ENCODE measurements around the gene DTNBP1.

DTNBP1 gene

DNA sequence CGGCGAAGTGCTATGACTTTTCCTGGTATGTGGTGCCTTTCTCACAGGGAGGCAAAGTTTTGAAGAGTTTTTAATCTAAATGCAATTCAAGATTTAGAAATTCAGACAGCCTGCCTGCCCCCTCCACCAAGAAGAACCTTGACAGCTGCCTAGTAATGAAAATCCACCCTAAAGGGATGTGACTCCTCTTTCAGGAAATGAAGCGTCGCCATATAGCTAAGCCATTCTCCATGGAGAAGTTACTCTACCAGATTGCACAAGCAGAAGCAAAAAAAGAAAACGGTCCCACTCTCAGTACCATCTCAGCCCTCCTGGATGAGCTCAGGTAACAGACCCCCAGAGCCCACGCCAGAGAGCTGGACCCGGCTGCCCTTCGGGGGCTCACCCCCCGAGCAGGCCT is 150.1 kb downstream of the DTNBP1 start:
- Histone ChIP-seq H3K36me3 (ENCODE audit: control insufficient read depth, insufficient read depth, low read length) (peaks cover 32% of the 10 kb centered on the region), H3K4me1 (ENCODE audit: control insufficient read depth, insufficient read depth, low read length) (no peaks in the 10 kb centered on the region), H3K4me3 (ENCODE audit: low read length) (no peak overlapping the region), H3K9me3 (ENCODE audit: control insufficient read depth, low read length) (no peaks in the 10 kb centered on the region), H3K9ac (ENCODE audit: low read length) (no peak overlapping the region), H3K27me3 (ENCODE audit: control insufficient read depth, insufficient read depth, low read length) (no peaks in the 10 kb centered on the region)

DNA sequence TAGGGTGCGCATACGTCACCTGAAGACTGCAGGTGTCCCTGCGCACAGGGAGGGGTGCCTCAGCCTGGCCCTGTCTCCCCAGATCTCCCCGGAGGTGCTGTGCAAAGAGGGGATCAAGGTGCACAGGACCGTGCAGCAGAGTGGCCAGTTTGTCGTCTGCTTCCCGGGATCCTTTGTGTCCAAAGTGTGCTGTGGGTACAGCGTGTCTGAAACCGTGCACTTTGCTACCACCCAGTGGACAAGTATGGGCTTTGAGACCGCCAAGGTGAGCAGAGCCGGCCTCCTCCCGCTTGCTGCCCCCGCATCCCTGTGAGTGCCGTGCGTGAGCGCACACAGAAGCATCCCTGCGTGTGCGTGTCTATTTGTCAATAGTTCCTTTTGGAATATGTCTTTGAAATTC is 150.7 kb downstream of the DTNBP1 start:
- Histone ChIP-seq H3K36me3 (ENCODE audit: control insufficient read depth, insufficient read depth, low read length) (peaks cover 32% of the 10 kb centered on the region), H3K9ac (ENCODE audit: low read length) (no peak overlapping the region)

DNA sequence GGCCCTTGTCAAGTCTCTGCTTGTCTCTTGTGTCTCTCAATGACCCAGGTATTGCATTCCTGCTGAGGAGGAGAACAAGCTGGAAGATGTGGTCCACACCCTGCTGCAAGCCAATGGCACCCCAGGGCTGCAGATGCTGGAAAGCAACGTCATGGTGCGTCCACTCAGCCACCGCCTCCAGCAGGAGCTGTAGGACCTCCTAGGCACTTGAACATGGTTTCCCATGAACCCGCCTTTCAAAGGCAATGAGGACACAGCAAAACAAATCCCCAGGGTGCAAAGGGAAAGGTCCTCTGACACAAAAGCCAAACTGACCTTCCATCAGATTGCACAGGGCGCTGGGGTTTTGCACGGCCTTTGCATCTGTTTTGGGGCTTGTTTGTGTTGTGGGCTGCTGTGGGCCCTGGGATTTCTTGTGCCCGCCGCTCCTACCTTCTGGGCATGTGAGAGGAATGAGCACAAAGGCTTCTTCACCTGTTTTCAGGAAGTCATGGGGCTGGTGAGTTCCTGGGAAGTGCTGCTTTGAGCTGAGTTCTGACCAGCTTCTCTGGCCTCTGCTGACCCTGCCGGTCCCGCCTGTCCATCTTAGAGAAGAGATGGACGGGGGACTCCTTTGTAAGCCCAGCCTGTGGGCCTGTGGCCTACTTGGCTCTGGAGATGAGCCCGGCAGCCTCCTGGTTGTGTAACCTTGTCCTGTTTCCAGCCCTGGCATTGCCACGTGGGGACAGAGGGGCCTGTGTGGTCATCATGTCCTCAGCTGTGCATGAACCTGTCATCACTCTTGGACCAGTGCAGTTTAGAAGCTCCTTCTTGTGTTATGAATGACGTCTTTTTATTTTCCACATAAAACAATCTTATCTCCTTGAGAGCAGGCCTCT is 151.3 kb downstream of the DTNBP1 start:
- Histone ChIP-seq H3K4me3 (ENCODE audit: low read length) (no peak overlapping the region), H3K27me3 (ENCODE audit: control insufficient read depth, insufficient read depth, low read length) (no peaks in the 10 kb centered on the region), H3K9ac (ENCODE audit: low read length) (no peak overlapping the region), H3K9me3 (ENCODE audit: control insufficient read depth, low read length) (no peaks in the 10 kb centered on the region), H3K4me1 (ENCODE audit: control insufficient read depth, insufficient read depth, low read length) (no peaks in the 10 kb centered on the region), H3K36me3 (ENCODE audit: control insufficient read depth, insufficient read depth, low read length) (peaks cover 32% of the 10 kb centered on the region)

More for the DNA sequence above, 150.7 kb downstream of the DTNBP1 start:
- Histone ChIP-seq H3K9me3 (ENCODE audit: control insufficient read depth, low read length) (no peaks in the 10 kb centered on the region), H3K4me1 (ENCODE audit: control insufficient read depth, insufficient read depth, low read length) (no peaks in the 10 kb centered on the region), H3K4me3 (ENCODE audit: low read length) (no peak overlapping the region), H3K27me3 (ENCODE audit: control insufficient read depth, insufficient read depth, low read length) (no peaks in the 10 kb centered on the region)

DNA sequence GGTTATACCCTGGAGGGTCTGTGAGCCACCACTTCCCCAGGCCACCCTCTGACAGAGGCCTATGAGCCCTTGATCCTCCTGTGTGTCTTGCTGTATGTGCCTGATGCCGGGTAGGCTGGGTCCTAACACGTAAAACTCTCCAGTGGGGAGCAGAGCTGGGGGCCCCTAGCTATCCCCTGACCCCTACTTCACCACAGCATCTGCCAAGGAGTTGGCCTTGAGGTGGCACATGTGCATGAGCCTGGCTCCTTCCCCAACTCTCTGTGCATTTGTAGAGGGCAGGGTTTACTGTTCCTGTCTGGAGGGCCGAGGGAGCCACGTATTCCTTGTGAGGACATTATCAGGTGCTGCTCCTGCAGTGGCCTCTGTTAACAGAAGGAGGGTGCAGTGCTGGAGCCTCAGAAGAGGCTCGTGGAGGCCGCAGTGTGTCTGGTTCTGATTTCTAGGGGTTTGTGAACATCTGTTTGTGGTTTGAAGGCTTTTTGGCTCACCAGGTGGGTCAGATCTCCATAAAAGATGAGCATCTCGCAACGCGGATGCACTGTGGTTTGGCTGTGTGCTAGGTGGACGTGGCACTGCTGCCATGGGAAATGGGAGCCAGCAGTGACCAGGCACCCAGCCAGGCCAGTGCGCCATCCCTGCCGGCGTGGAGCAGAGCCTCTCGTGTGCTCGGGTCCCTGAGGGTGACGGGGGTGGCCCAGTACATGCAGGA is 152.1 kb downstream of the DTNBP1 start:
- Histone ChIP-seq H3K36me3 (ENCODE audit: control insufficient read depth, insufficient read depth, low read length) (peaks cover 29% of the 10 kb centered on the region), H3K4me3 (ENCODE audit: low read length) (no peak overlapping the region), H3K27me3 (ENCODE audit: control insufficient read depth, insufficient read depth, low read length) (no peaks in the 10 kb centered on the region), H3K4me1 (ENCODE audit: control insufficient read depth, insufficient read depth, low read length) (no peaks in the 10 kb centered on the region), H3K9me3 (ENCODE audit: control insufficient read depth, low read length) (no peaks in the 10 kb centered on the region), H3K9ac (ENCODE audit: low read length) (no peak overlapping the region)

DNA sequence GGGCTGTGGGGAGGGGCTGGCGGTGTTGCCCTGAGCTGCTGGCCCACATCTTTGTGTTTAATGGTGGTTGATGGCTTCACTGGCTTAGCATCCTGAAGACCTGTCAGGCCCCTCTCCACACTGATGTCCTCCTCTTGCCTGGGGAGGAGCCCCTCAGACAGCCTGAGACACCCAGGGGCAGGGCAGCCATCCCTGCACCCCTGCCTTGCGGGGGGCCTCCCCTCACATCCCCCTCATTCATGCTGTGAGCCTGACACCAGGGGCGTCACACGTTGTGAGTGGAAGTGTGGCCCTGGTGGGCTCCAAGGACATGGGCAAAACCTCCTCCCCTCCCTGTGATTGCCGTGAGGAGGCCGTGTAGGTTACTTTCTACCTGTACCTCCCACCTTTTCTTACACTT is 152.7 kb downstream of the DTNBP1 start:
- Histone ChIP-seq H3K27me3 (ENCODE audit: control insufficient read depth, insufficient read depth, low read length) (no peaks in the 10 kb centered on the region), H3K4me1 (ENCODE audit: control insufficient read depth, insufficient read depth, low read length) (no peaks in the 10 kb centered on the region), H3K36me3 (ENCODE audit: control insufficient read depth, insufficient read depth, low read length) (peaks cover 30% of the 10 kb centered on the region), H3K9me3 (ENCODE audit: control insufficient read depth, low read length) (no peaks in the 10 kb centered on the region), H3K9ac (ENCODE audit: low read length) (no peak overlapping the region), H3K4me3 (ENCODE audit: low read length) (no peak overlapping the region)

DNA sequence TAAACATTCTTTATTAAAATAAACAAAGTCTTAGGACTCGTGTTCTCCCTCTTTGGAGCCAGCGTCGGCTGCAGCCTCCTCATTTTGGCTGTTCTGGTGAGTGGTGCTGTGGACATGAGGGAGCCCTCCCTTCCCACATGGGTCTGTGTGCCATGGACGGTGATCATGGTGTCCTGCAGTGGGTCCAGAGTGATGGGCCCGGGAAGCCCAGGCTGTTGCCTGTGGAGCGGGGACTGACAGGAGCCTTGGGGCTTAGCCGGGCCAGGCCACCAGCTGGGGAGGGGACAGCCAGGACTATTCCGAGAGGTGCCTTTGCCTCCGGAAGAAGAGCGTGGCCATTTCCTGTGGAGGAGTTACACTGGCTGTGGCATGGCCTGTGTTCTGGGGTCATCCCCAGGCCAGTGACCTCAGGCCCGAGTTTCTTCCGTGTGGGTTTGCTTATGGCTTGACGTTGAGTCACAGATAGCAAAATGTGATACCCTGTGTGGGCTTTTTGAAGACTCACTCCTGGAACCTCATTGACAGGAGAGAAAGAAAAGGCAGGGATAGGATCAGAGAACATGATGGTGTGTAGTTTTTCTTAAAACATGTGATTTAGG is 153.4 kb downstream of the DTNBP1 start:
- Histone ChIP-seq H3K4me1 (ENCODE audit: control insufficient read depth, insufficient read depth, low read length) (no peaks in the 10 kb centered on the region), H3K36me3 (ENCODE audit: control insufficient read depth, insufficient read depth, low read length) (peaks cover 28% of the 10 kb centered on the region), H3K27me3 (ENCODE audit: control insufficient read depth, insufficient read depth, low read length) (no peaks in the 10 kb centered on the region), H3K9me3 (ENCODE audit: control insufficient read depth, low read length) (no peaks in the 10 kb centered on the region), H3K4me3 (ENCODE audit: low read length) (no peak overlapping the region), H3K9ac (ENCODE audit: low read length) (no peak overlapping the region)

DNA sequence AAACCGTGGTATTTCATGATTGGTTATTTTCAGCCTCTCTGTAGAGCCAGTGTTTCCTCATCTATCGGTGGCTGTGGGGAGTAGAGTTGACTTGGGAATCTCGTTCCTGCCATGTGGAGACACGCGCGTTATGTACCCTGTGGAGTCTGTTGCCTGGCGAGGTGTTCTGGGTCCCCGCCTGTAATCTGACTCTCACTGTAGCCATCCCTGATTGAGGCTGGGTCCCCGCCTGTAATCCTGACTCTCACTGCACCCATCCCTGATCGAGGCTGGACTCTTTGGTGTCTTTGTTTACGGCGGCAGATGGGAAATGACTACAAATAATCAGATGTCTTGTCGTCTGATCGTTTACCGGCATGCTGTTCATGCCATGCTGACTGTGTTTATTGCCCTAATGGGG is 153.9 kb downstream of the DTNBP1 start:
- Histone ChIP-seq H3K4me1 (ENCODE audit: control insufficient read depth, insufficient read depth, low read length) (no peaks in the 10 kb centered on the region), H3K9me3 (ENCODE audit: control insufficient read depth, low read length) (no peaks in the 10 kb centered on the region), H3K4me3 (ENCODE audit: low read length) (no peak overlapping the region), H3K36me3 (ENCODE audit: control insufficient read depth, insufficient read depth, low read length) (peaks cover 28% of the 10 kb centered on the region), H3K27me3 (ENCODE audit: control insufficient read depth, insufficient read depth, low read length) (no peaks in the 10 kb centered on the region), H3K9ac (ENCODE audit: low read length) (no peak overlapping the region)

DNA sequence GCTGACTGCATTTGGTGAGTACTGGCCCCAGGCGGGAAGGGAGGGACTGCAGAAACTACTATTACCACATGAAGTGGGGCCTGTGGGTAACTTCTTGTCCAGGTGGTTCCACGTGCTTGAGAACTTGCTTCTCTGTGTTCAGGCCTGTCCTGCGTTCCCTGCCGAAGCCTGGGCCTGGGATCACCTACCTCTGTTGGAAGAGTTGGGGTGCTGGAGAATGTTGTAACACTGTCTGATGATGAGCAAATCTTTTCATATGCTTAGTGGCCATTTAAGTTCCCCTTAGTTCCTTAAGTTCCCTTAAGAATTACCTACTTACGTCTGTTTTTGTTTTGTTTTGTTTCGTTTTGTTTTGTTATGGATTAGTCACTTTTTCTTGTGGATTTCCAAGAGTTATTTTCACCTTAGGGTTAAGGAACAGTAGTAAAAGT is 154.4 kb downstream of the DTNBP1 start:
- H3K4me3 ChIP-seq (ENCODE audit: low read length): no peak overlapping the region
- H3K9ac ChIP-seq (ENCODE audit: low read length): no peak overlapping the region
- peaks cover 24% of the 10 kb centered on the region for H3K36me3 ChIP-seq (ENCODE audit: control insufficient read depth, insufficient read depth, low read length)
- no peaks in the 10 kb centered on the region for H3K9me3 ChIP-seq (ENCODE audit: control insufficient read depth, low read length)
- H3K27me3 ChIP-seq (ENCODE audit: control insufficient read depth, insufficient read depth, low read length): no peaks in the 10 kb centered on the region
- no peaks in the 10 kb centered on the region for H3K4me1 ChIP-seq (ENCODE audit: control insufficient read depth, insufficient read depth, low read length)

DNA sequence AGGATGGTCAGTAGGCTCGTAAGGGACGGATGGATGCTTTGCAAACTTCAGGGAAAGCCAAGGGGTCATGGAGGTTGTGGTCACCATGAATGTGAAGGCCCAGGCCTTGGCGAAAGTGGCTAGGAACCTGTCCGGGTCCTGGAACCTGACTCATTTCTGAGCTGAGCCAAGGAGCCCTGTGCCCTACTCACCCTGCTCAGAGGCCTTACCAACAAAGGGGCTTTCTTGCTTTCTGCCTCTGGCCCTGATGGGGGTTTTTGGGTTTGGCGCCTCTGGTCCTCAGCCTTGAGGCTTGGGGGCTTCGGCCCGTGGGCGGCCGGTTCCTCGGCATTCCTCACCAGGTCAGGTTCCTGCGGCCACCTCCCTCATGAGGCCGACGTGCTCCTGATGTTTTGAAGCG is 155.1 kb downstream of the DTNBP1 start:
- H3K4me3 ChIP-seq (ENCODE audit: low read length): no peak overlapping the region
- H3K36me3 ChIP-seq (ENCODE audit: control insufficient read depth, insufficient read depth, low read length): peaks cover 22% of the 10 kb centered on the region
- no peaks in the 10 kb centered on the region for H3K4me1 ChIP-seq (ENCODE audit: control insufficient read depth, insufficient read depth, low read length)
- no peak overlapping the region for H3K9ac ChIP-seq (ENCODE audit: low read length)
- no peaks in the 10 kb centered on the region for H3K9me3 ChIP-seq (ENCODE audit: control insufficient read depth, low read length)
- H3K27me3 ChIP-seq (ENCODE audit: control insufficient read depth, insufficient read depth, low read length): no peaks in the 10 kb centered on the region

DNA sequence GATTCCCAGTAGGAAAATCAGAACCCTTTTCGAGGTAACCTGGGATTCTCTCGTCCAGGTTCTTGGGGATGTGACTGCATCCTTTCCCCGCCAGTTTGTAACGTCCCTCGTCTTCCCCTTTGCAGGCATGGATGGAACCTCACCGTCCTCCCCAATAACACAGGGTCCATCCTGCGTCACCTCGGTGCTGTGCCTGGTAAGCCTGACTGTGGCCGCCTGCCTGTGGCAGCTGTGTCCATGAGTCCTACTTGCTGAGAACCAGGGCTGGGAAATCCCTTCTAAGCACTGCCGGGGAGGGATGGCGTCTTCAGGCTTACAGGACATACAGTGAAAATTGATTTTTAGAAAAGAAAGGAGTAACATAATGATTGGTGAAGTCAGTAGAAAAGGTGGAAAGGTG is 155.6 kb downstream of the DTNBP1 start:
- Histone ChIP-seq H3K36me3 (ENCODE audit: control insufficient read depth, insufficient read depth, low read length) (peaks cover 22% of the 10 kb centered on the region), H3K9ac (ENCODE audit: low read length) (no peak overlapping the region), H3K4me1 (ENCODE audit: control insufficient read depth, insufficient read depth, low read length) (no peaks in the 10 kb centered on the region), H3K9me3 (ENCODE audit: control insufficient read depth, low read length) (no peaks in the 10 kb centered on the region), H3K27me3 (ENCODE audit: control insufficient read depth, insufficient read depth, low read length) (no peaks in the 10 kb centered on the region), H3K4me3 (ENCODE audit: low read length) (no peak overlapping the region)

DNA sequence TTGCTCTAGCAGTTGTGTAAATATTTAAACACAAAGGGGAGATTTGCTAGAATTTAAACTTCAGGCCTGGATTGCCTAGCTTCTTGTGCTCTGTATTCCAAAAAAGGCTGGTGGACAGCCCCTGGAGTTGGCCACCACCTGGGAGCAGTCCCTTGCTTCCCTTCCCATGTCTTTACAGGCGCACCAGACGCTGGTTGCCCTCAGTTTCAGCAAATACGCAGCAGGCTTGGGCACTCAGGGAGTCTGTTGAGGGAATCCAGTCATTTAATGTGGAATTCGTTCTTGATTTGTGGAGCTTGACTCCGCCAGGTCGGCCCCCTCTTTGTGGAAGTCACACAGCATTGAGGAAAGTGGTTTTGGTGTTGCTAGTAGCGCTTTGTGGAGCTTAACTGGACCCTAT is 156.8 kb downstream of the DTNBP1 start:
- Histone ChIP-seq H3K4me3 (ENCODE audit: low read length) (no peak overlapping the region), H3K9me3 (ENCODE audit: control insufficient read depth, low read length) (no peaks in the 10 kb centered on the region), H3K4me1 (ENCODE audit: control insufficient read depth, insufficient read depth, low read length) (no peaks in the 10 kb centered on the region), H3K9ac (ENCODE audit: low read length) (no peak overlapping the region), H3K36me3 (ENCODE audit: control insufficient read depth, insufficient read depth, low read length) (peaks cover 20% of the 10 kb centered on the region), H3K27me3 (ENCODE audit: control insufficient read depth, insufficient read depth, low read length) (no peaks in the 10 kb centered on the region)

DNA sequence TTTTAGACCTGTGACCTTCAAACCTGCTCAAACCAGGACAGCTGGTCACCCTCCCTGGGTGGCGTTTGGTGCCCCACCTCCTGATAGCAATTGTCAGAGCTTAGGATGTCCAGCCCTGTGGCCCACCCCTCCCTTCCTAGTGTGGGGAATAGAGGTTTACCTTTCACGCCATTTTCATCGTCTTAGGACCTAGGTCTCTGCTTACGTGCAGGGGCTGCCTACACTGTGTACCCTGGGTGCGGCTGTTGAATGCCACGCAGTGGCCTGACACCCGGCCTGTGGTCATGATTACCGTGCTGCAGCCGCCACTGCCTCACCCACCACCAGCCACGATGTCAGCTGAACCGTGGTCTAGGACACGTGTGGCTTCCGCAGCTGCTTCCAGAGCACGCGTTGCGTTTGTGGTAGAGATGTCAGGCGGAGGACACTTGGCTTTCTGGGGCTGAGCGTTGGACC is 157.3 kb downstream of the DTNBP1 start:
- peaks cover 22% of the 10 kb centered on the region for H3K36me3 ChIP-seq (ENCODE audit: control insufficient read depth, insufficient read depth, low read length)
- H3K4me3 ChIP-seq (ENCODE audit: low read length): no peak overlapping the region
- H3K9ac ChIP-seq (ENCODE audit: low read length): no peak overlapping the region
- no peaks in the 10 kb centered on the region for H3K4me1 ChIP-seq (ENCODE audit: control insufficient read depth, insufficient read depth, low read length)
- H3K27me3 ChIP-seq (ENCODE audit: control insufficient read depth, insufficient read depth, low read length): no peaks in the 10 kb centered on the region
- no peaks in the 10 kb centered on the region for H3K9me3 ChIP-seq (ENCODE audit: control insufficient read depth, low read length)
